Muscle of leg (tissue), 16 donors: ENCODE data around the gene SCP2D1. TPM values are rescaled to one million over a fixed set of nuclear protein-coding genes. Genes with fewer than 3 reads are reported as not detected.
"Not testable (repeated sequence)": the region's sequence is repeated elsewhere in the genome, so short reads cannot be mapped to it uniquely, and the experiment has no call there.

Experiments
- DNase-seq: peaks from one replicate; pipeline ENCODE4 v3.0.0; 2013
- H3K27ac ChIP-seq: one replicate; pipeline ENCODE4 v1.5.1; 2013; ENCODE audit warnings: mild to moderate bottlenecking, low read length, control low read depth
- H3K27me3 ChIP-seq: one replicate; pipeline ENCODE4 v1.6.1; 2013; ENCODE audit warnings: low read length; ENCODE audit not compliant: control insufficient read depth, insufficient read depth
- H3K36me3 ChIP-seq: one replicate; pipeline ENCODE4 v1.6.1; 2013; ENCODE audit warnings: low read length; ENCODE audit not compliant: control insufficient read depth, insufficient read depth
- H3K4me1 ChIP-seq: one replicate; pipeline ENCODE4 v1.6.1; 2013; ENCODE audit warnings: low read length; ENCODE audit not compliant: control insufficient read depth, insufficient read depth
- H3K4me3 ChIP-seq: one replicate; pipeline ENCODE4 v1.5.1; 2013; ENCODE audit warnings: low read length, control low read depth
- H3K9me3 ChIP-seq: replicated peaks from 2 replicates; pipeline ENCODE4 v1.6.1; 2013; ENCODE audit warnings: low read depth, low read length; ENCODE audit not compliant: control insufficient read depth
- WGBS: methylation state at CpG from one replicate; pipeline ENCODE4 v1.1.5; 2013; ENCODE audit warnings: missing lambda C conversion rate; ENCODE audit not compliant: insufficient coverage; 5-methylcytosine and 5-hydroxymethylcytosine counted together
- long read RNA-seq, 11 donors: transcript quantifications; one replicate each; lab custom pipeline, GENCODE V29; 2026
- polyA plus RNA-seq, 8 donors: library from polyadenylated mRNA; unstranded; fragments of 120-200 nt; gene quantifications; one replicate each; pipeline versions ENCODE4 v1.2.1 to v1.2.3, GENCODE V29; 2013; ENCODE audit warnings: inconsistent platforms in 1 of 8, low replicate concordance in 1 of 8; ENCODE audit not compliant: insufficient read length in 8 of 8, insufficient read depth in 1 of 8
- total RNA-seq: library from RNA; stranded (reverse); fragments of 120-200 nt; gene quantifications from one replicate; pipeline ENCODE4 v1.2.4, GENCODE V29; 2013

The SCP2D1 gene
- total RNA-seq, result not detected
- polyA plus RNA-seq, result not detected
- long read RNA-seq, donor 1, result 0 reads
- long read RNA-seq, donor 2, result 0 reads
- long read RNA-seq, donor 3, result 0 reads
- long read RNA-seq, donor 4, result 0 reads
- long read RNA-seq, donor 5, result 0 reads
- long read RNA-seq, donor 6, result 0 reads
- long read RNA-seq, donor 7, result 0 reads
- long read RNA-seq, donor 8, result 0 reads
- long read RNA-seq, donor 9, result 0 reads
- long read RNA-seq, donor 10, result 0 reads
- long read RNA-seq, donor 11, result 0 reads

- H3K36me3 ChIP-seq, result no peaks in the 10 kb centered on the region
- no peak within 1 kb of the TSS for H3K4me3 ChIP-seq
- no peaks in the 10 kb centered on the region for H3K9me3 ChIP-seq
- no peak for DNase-seq
- no peak within 1 kb of the TSS for H3K27ac ChIP-seq
- H3K27me3 ChIP-seq, result peaks cover under 1% of the 10 kb centered on the region
- WGBS, result 40% methylated on average over 1 of the region's 3 CpGs
- no peaks in the 10 kb centered on the region for H3K4me1 ChIP-seq
Observed at GRCh38 chr20:18813483-18813882, at the start of gene SCP2D1. SCP2D1 (plus strand) TSS chr20:18813783; CDS start chr20:18813816, 33 bp downstream.

- H3K36me3 ChIP-seq, result no peaks in the 10 kb centered on the region
- no peak for DNase-seq
- H3K27ac ChIP-seq, result no peak overlapping the region
- 54% methylated on average over 4 of the region's 5 CpGs for WGBS
- no peaks in the 10 kb centered on the region for H3K27me3 ChIP-seq
- no peaks in the 10 kb centered on the region for H3K4me1 ChIP-seq
- no peaks in the 10 kb centered on the region for H3K9me3 ChIP-seq
- no peak overlapping the region for H3K4me3 ChIP-seq
Observed at GRCh38 chr20:18767676-18768075, 45.9 kb upstream of the SCP2D1 start.

DNA sequence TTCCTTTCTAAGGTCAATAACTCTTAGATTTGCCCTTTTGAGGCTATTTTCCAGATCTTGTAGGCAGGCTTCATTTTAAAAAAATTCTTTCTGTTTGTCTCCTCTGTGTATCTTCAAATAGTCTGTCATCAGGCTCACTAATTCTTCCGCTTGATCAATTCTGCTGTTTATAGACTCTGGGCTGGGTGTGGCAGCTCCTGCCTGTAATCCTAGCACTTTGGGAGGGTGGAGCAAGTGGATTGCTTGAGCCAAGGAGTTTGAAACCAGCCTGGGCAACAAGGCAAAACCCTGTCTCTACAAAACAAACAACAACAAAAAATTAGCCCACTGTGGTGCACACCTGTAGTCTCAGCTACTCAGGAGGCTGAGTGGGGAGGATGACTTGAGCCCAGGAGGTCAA is 40.0 kb upstream of the SCP2D1 start:
- Histone ChIP-seq H3K36me3 (no peaks in the 10 kb centered on the region), H3K4me3 (no peak overlapping the region), H3K9me3 (no peaks in the 10 kb centered on the region), H3K4me1 (peaks cover 14% of the 10 kb centered on the region), H3K27me3 (no peaks in the 10 kb centered on the region), H3K27ac (no peak overlapping the region)
- WGBS, result no CpG with 5 or more reads among the region's 1 CpG
- DNase-seq, result no peak

- H3K9me3 ChIP-seq, result no peaks in the 10 kb centered on the region
- H3K36me3 ChIP-seq, result no peaks in the 10 kb centered on the region
- WGBS, result no CpG with 5 or more reads among the region's 2 CpGs
- H3K27ac ChIP-seq, result no peak overlapping the region
- no peak overlapping the region for H3K4me3 ChIP-seq
- DNase-seq, result no peak
- no peaks in the 10 kb centered on the region for H3K27me3 ChIP-seq
- peaks cover 14% of the 10 kb centered on the region for H3K4me1 ChIP-seq
Observed at GRCh38 chr20:18774207-18774606, 39.4 kb upstream of the SCP2D1 start.

- Histone ChIP-seq H3K27ac (no peak overlapping the region), H3K36me3 (no peaks in the 10 kb centered on the region), H3K4me1 (peaks cover 14% of the 10 kb centered on the region), H3K4me3 (no peak overlapping the region), H3K27me3 (no peaks in the 10 kb centered on the region), H3K9me3 (no peaks in the 10 kb centered on the region)
- 85% methylated on average over 4 of the region's 5 CpGs for WGBS
- DNase-seq, result no peak
Observed at GRCh38 chr20:18775633-18776032, 38.0 kb upstream of the SCP2D1 start.

DNA sequence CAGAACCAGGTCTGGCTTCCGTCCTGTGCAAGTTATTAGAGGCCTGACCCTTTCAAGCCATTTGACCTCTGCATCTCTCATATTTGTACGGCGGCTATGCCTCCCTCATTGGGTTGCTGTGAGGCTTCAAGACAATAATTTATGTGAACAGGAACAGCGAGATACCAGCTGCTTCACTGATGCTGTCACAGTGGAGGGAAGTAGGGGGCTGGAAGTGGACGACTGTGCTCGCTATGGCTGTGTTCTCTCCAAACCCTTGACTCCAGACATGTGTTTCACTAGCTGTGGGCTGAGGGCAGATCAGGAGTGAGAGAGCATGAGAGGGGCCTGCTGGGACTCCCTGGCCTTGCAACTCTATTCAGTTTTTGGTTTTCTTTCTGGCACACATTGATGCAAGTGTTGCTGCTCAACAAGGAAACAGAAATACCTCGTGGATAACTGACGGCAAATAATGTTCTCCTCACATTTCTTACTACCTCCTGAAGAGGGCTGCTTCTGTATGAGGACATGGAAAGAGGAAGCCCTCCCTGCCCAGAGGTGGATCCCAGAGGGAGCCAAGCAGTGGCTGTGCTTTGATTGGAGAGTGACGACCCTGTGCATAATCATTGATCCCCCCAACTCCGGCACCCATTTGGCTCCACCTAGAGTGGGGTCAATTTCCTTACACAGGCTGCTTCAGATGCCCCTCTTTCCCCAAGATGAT is 34.7 kb upstream of the SCP2D1 start:
- WGBS, result 39% methylated on average over 5 of the region's 10 CpGs
- Histone ChIP-seq H3K4me1 (peaks cover 12% of the 10 kb centered on the region), H3K27me3 (no peaks in the 10 kb centered on the region), H3K27ac (no peak overlapping the region), H3K36me3 (no peaks in the 10 kb centered on the region), H3K4me3 (no peak overlapping the region), H3K9me3 (no peaks in the 10 kb centered on the region)
- DNase-seq, result no peak

DNA sequence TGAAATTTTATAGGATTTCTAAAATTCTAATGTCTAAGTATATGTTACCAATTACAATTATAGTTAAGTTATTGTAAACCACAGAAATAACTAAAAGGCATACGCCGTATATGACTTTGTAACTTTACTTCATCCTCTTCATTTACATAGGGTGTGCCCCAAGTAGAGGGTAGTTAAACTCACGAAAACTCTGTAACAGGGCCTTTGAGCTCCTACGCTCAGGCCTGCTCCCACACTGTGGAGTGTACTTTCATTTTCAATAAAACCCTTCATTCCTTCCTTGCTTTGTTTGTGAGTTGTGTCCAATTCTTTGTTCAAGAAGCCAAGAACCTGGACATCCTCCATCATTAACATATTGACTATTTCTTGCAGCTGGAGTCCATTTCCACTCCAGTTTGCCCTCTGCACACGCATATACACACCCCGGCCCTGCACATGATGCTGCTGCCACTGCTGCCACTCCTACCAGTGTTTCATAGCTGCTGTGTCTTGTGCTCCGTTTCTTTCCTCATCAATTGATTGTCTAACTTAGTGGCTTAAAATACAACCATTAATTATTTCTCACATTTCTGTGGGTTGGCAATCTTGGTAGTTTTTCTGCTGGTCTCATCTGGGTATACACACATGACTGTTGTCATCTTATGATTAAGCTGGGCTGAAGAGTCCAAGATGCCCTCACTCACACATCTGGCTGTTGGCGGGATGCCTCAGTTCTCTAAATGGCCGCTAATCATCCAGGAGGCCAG is 33.0 kb upstream of the SCP2D1 start:
- Histone ChIP-seq H3K27ac (no peak overlapping the region), H3K4me3 (no peak overlapping the region), H3K36me3 (no peaks in the 10 kb centered on the region), H3K4me1 (peaks cover 5% of the 10 kb centered on the region), H3K27me3 (no peaks in the 10 kb centered on the region), H3K9me3 (no peaks in the 10 kb centered on the region)
- no peak for DNase-seq
- 67% methylated on average over 4 of the region's 9 CpGs for WGBS

GRCh38 chr20:18781509-18781908 is 32.1 kb upstream of the SCP2D1 start:
- Histone ChIP-seq H3K9me3 (no peaks in the 10 kb centered on the region), H3K27ac (no peak overlapping the region), H3K4me3 (no peak overlapping the region), H3K36me3 (no peaks in the 10 kb centered on the region), H3K4me1 (no peaks in the 10 kb centered on the region), H3K27me3 (no peaks in the 10 kb centered on the region)
- WGBS, result 86% methylated on average over 3 of the region's 3 CpGs
- DNase-seq, result no peak

- no peak overlapping the region for H3K27ac ChIP-seq
- 75% methylated on average over 1 of the region's 5 CpGs for WGBS
Observed at GRCh38 chr20:18783385-18783959, 30.1 kb upstream of the SCP2D1 start.

DNA sequence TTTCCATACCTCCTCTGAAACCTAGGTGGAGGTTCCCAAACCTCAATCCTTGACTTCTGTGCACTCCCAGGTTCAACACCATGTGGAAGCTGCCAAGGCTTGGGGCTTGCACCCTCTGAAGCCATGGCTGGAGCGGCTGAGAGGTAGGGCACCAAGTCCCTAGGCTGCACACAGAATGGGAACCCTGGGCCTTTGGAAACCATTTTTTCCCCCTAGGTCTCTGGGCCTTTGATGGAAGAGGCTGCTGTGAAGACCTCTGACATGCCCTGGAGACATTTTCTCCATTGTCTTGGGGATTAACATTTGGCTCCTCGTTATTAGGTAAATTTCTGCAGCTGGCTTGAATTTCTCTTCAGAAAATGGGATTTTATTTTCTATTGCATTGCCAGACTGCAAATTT is 26.5 kb upstream of the SCP2D1 start:
- H3K27me3 ChIP-seq, H3K4me3 ChIP-seq, H3K4me1 ChIP-seq: not testable (repeated sequence)

More at GRCh38 chr20:18783385-18783959, 30.1 kb upstream of the SCP2D1 start:
- H3K9me3 ChIP-seq, result no peaks in the 10 kb centered on the region
- H3K4me3 ChIP-seq, result no peak overlapping the region
- H3K4me1 ChIP-seq, result no peaks in the 10 kb centered on the region
- no peak for DNase-seq
- no peaks in the 10 kb centered on the region for H3K36me3 ChIP-seq
- no peaks in the 10 kb centered on the region for H3K27me3 ChIP-seq

More for the DNA sequence above, 26.5 kb upstream of the SCP2D1 start:
- H3K27ac ChIP-seq, H3K36me3 ChIP-seq, DNase-seq, H3K9me3 ChIP-seq: not testable (repeated sequence)
- WGBS, result 100% methylated on average over 1 of the region's 2 CpGs
